Hepatic stellate cell (primary cell): ENCODE data around the gene UQCRC2.
"Not testable (repeated sequence)": the region's sequence is repeated elsewhere in the genome, so short reads cannot be mapped to it uniquely, and the experiment has no call there.

Experiments
- DNase-seq: peaks from one replicate; pipeline ENCODE4 v3.0.0; 2011; ENCODE audit warnings: low spot score

Gene UQCRC2

GRCh38 chr16:22010902-22011301, 57.7 kb downstream of the UQCRC2 start:
- DNase-seq = no peak

- DNase-seq = no peak
Measured at GRCh38 chr16:22012241-22012640, 59.1 kb downstream of the UQCRC2 start.

GRCh38 chr16:22013486-22013885, 60.3 kb downstream of the UQCRC2 start:
- DNase-seq = no peak

- DNase-seq = no peak
Measured at GRCh38 chr16:22014271-22014873, 61.2 kb downstream of the UQCRC2 start.

- no peak for DNase-seq
Measured at GRCh38 chr16:22016927-22017326, 63.8 kb downstream of the UQCRC2 start.

GRCh38 chr16:22018559-22018958, 65.4 kb downstream of the UQCRC2 start:
- no peak for DNase-seq

- no peak for DNase-seq
Measured at GRCh38 chr16:22022151-22022550, 69.0 kb downstream of the UQCRC2 start.

- no peak for DNase-seq
Measured at GRCh38 chr16:22023505-22023904, 70.3 kb downstream of the UQCRC2 start.

- not testable (repeated sequence) for DNase-seq
Measured at GRCh38 chr16:22024785-22025184, 71.6 kb downstream of the UQCRC2 start.

GRCh38 chr16:22027633-22028032, 74.5 kb downstream of the UQCRC2 start:
- no peak for DNase-seq

- DNase-seq = no peak
Measured at GRCh38 chr16:22029632-22030031, 76.5 kb downstream of the UQCRC2 start.

- no peak for DNase-seq
Measured at GRCh38 chr16:22030087-22030812, 77.1 kb downstream of the UQCRC2 start.

GRCh38 chr16:22031483-22032083, 78.4 kb downstream of the UQCRC2 start:
- DNase-seq = no peak
